Activated CD4-positive, alpha-beta memory T cell treated with anti-CD3 and anti-CD28 coated beads for 36 hours (primary cell): ENCODE measurements around the gene VPS36. TPM values are rescaled to one million over a fixed set of nuclear protein-coding genes. Genes with fewer than 3 reads are reported as not detected.

ENCODE experiments used
- CTCF ChIA-PET: fragments of 350-600 bp; sonication (Branson Sonifier 250); formaldehyde crosslinking; loops from one replicate; lab custom pipeline; 2021; ENCODE audit warnings: antibody characterized with exemption, inconsistent platforms; lab: Charles Lee
- POLR2A ChIA-PET: fragments of 350-600 bp; sonication (Branson Sonifier 250); formaldehyde crosslinking; loops from one replicate; lab custom pipeline; 2021; ENCODE audit warnings: antibody characterized with exemption; lab: Charles Lee
- DNase-seq: peaks from one replicate; pipeline ENCODE4 v3.0.0-alpha.2; 2020
- H3K27ac Mint-ChIP-seq: one replicate; pipeline ENCODE4 v1.8.0; 2021; ENCODE audit warnings: mixed read lengths
- H3K27me3 Mint-ChIP-seq: one replicate; pipeline ENCODE4 v1.8.0; 2021; ENCODE audit warnings: mixed read lengths
- H3K36me3 Mint-ChIP-seq: one replicate; pipeline ENCODE4 v1.8.0; 2021; ENCODE audit warnings: mixed read lengths
- H3K4me1 Mint-ChIP-seq: one replicate; pipeline ENCODE4 v1.8.0; 2021; ENCODE audit warnings: low read depth, mixed read lengths
- H3K4me3 Mint-ChIP-seq: one replicate; pipeline ENCODE4 v1.8.0; 2021; ENCODE audit warnings: mild to moderate bottlenecking, mixed read lengths
- H3K9me3 Mint-ChIP-seq: one replicate; pipeline ENCODE4 v1.8.0; 2021; ENCODE audit warnings: mixed read lengths
- intact Hi-C: fragments of 100-400 bp; cut with micrococcal nuclease; formaldehyde crosslinking; loops from one replicate; pipeline ENCODE4 v1.15.1; 2023
- total RNA-seq, 2 experiments: library from RNA; stranded (reverse); gene quantifications; one replicate each; pipeline ENCODE4 v1.2.3, GENCODE V29; 2021

VPS36 gene
- total RNA-seq, 2 experiments from 2014 or later, result 24.7 to 26.6 TPM

DNA sequence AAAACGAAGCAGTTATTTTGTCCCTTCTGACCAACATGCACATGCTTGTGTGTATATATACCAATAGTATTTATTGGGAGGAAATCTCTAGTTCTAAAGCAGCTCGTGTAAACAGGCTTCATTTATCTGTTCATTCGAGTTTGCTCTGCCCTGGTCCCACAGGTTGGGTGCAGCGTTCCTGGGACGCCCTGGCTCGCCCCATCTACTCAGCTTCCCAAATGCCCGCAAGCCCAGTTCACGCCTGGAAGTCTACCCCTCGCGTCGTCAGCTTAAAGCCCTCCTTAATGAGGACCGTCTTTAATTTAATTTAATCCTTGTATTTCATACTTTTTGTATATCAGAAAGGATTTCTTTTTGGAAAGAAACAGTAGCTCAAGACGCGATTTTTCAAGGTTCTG, 45.1 kb downstream of the VPS36 start:
- H3K9me3 Mint-ChIP-seq, result no peaks in the 10 kb centered on the region
- H3K4me1 Mint-ChIP-seq, result peaks cover 14% of the 10 kb centered on the region
- peaks cover 9% of the 10 kb centered on the region for H3K36me3 Mint-ChIP-seq
- H3K27me3 Mint-ChIP-seq, result peaks cover 23% of the 10 kb centered on the region
- no peak for DNase-seq
- H3K4me3 Mint-ChIP-seq, result peak overlapping the region; percentile 59
- intact Hi-C loops, result no loop called here
- no peak overlapping the region for H3K27ac Mint-ChIP-seq
- CTCF ChIA-PET, result interaction anchor here (1.2 to 1.6 kb wide), 2 partner anchors 44 to 45 kb away, joined by 4 to 8 read pairs; no protein-coding TSS in a partner anchor
- POLR2A ChIA-PET, result interaction anchor here (0.9 kb wide), 1 partner anchor 44 kb away, joined by 3 read pairs; no protein-coding TSS in a partner anchor

- no peaks in the 10 kb centered on the region for H3K9me3 Mint-ChIP-seq
- H3K4me3 Mint-ChIP-seq, result no peak overlapping the region
- DNase-seq, result no peak
- ChIA-PET CTCF (interaction anchor here (0.7 kb wide), 1 partner anchor 458 kb away, joined by 3 read pairs; no protein-coding TSS in a partner anchor), POLR2A (no interaction called here)
- H3K27me3 Mint-ChIP-seq, result peaks cover 22% of the 10 kb centered on the region
- intact Hi-C loops, result loop anchor here (5.0 kb wide), 1 partner anchor 53 kb away; the partner anchor contains the start of gene VPS36
- H3K27ac Mint-ChIP-seq, result no peak overlapping the region
- H3K4me1 Mint-ChIP-seq, result peaks cover 6% of the 10 kb centered on the region
- H3K36me3 Mint-ChIP-seq, result no peaks in the 10 kb centered on the region
Measured at GRCh38 chr13:52399708-52400107, 50.7 kb downstream of the VPS36 start.

DNA sequence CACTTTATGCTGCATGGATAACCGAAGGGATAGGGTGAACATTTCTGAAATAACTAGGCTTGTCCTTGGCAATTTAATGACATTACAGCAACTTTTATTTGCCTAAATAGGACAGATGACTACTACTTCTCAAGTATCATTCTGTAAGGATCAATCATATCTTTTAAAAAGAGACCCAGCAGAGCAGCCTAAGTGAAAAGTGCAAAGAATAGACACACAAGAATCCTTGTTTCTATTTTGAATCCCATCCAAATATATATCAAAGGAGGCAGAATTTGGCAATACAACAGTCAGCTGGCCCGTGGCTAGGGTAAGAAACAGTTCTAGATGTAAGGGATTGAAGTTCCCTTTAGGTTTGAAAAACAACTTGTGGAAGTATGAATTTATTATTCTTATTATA, 51.4 kb downstream of the VPS36 start:
- no peaks in the 10 kb centered on the region for H3K9me3 Mint-ChIP-seq

DNA sequence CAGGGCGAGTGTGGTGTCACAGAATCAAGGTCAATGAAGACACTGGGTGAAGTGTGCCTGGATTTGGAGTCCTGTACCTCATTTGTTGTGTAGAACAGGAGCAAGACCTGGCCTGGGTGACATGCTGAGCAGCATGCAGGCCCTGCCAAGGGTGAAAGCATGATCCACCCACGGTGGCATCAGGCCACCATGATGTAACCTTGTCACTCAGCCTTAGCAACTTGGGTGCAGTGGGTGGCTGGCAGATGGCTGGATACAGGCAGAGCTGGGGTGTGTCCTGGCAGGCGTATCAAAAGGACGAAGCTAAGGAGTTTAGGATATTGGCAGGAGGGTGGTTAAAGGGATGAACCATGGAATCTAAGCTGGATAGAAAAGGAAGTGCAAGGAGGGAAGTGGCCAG, 54.7 kb downstream of the VPS36 start:
- POLR2A ChIA-PET, result no interaction called here
- H3K36me3 Mint-ChIP-seq, result no peaks in the 10 kb centered on the region
- DNase-seq, result no peak
- CTCF ChIA-PET, result no interaction called here
- H3K27ac Mint-ChIP-seq, result no peak overlapping the region
- H3K27me3 Mint-ChIP-seq, result peaks cover 5% of the 10 kb centered on the region
- no peak overlapping the region for H3K4me3 Mint-ChIP-seq
- H3K9me3 Mint-ChIP-seq, result no peaks in the 10 kb centered on the region
- H3K4me1 Mint-ChIP-seq, result no peaks in the 10 kb centered on the region
- intact Hi-C loops, result no loop called here

More for the DNA sequence above, 51.4 kb downstream of the VPS36 start:
- intact Hi-C loops, result no loop called here
- no peak for DNase-seq
- POLR2A ChIA-PET, result no interaction called here
- Mint-ChIP-seq H3K27me3 (peaks cover 18% of the 10 kb centered on the region), H3K4me1 (no peaks in the 10 kb centered on the region), H3K27ac (no peak overlapping the region), H3K36me3 (no peaks in the 10 kb centered on the region), H3K4me3 (no peak overlapping the region)
- CTCF ChIA-PET, result no interaction called here

DNA sequence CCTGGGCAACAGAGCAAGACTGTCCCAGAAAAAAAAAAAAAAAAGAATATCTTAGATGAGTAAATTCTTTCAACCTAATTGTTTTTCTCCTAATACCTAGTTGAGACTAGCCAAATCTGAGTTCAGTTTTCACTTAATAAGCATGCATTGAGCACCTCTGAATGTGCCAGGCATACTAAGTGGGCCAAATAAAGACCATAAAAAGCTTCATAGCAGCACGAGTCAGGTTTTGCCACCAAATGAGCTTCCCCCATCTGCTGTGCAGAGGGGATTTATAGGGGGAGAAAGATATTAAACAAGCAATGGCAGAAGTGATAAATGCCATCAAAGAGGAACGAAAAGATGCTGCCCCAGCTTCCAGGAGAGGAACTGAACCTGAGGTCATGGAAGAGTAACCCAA, 55.8 kb downstream of the VPS36 start:
- Mint-ChIP-seq H3K27me3 (peaks cover 3% of the 10 kb centered on the region), H3K4me3 (no peak overlapping the region), H3K4me1 (no peaks in the 10 kb centered on the region), H3K27ac (no peak overlapping the region), H3K9me3 (no peaks in the 10 kb centered on the region), H3K36me3 (no peaks in the 10 kb centered on the region)
- no peak for DNase-seq
- intact Hi-C loops, result no loop called here
- CTCF ChIA-PET, result no interaction called here
- POLR2A ChIA-PET, result no interaction called here

- Mint-ChIP-seq H3K4me1 (no peaks in the 10 kb centered on the region), H3K27ac (no peak overlapping the region), H3K9me3 (no peaks in the 10 kb centered on the region), H3K27me3 (peaks cover 3% of the 10 kb centered on the region), H3K4me3 (no peak overlapping the region), H3K36me3 (no peaks in the 10 kb centered on the region)
- intact Hi-C loops, result no loop called here
- CTCF ChIA-PET, result no interaction called here
- POLR2A ChIA-PET, result no interaction called here
- no peak for DNase-seq
Measured at GRCh38 chr13:52393572-52394357, 56.7 kb downstream of the VPS36 start.

GRCh38 chr13:52387721-52388120, 62.7 kb downstream of the VPS36 start:
- intact Hi-C loops, result no loop called here
- H3K4me3 Mint-ChIP-seq, result no peak overlapping the region
- H3K27ac Mint-ChIP-seq, result no peak overlapping the region
- H3K36me3 Mint-ChIP-seq, result no peaks in the 10 kb centered on the region
- no peak for DNase-seq
- H3K4me1 Mint-ChIP-seq, result no peaks in the 10 kb centered on the region
- ChIA-PET CTCF (no interaction called here), POLR2A (no interaction called here)
- no peaks in the 10 kb centered on the region for H3K27me3 Mint-ChIP-seq
- no peaks in the 10 kb centered on the region for H3K9me3 Mint-ChIP-seq

GRCh38 chr13:52385870-52386269, 64.6 kb downstream of the VPS36 start:
- CTCF ChIA-PET, result no interaction called here
- Mint-ChIP-seq H3K27me3 (no peaks in the 10 kb centered on the region), H3K4me1 (no peaks in the 10 kb centered on the region), H3K36me3 (no peaks in the 10 kb centered on the region), H3K4me3 (no peak overlapping the region), H3K9me3 (no peaks in the 10 kb centered on the region), H3K27ac (no peak overlapping the region)
- no peak for DNase-seq
- intact Hi-C loops, result no loop called here
- POLR2A ChIA-PET, result no interaction called here

GRCh38 chr13:52383366-52383765, 67.1 kb downstream of the VPS36 start:
- Mint-ChIP-seq H3K27ac (no peak overlapping the region), H3K36me3 (peaks cover 2% of the 10 kb centered on the region), H3K9me3 (no peaks in the 10 kb centered on the region), H3K4me3 (no peak overlapping the region), H3K27me3 (no peaks in the 10 kb centered on the region), H3K4me1 (no peaks in the 10 kb centered on the region)
- no peak for DNase-seq
- CTCF ChIA-PET, result no interaction called here
- intact Hi-C loops, result no loop called here
- POLR2A ChIA-PET, result no interaction called here

DNA sequence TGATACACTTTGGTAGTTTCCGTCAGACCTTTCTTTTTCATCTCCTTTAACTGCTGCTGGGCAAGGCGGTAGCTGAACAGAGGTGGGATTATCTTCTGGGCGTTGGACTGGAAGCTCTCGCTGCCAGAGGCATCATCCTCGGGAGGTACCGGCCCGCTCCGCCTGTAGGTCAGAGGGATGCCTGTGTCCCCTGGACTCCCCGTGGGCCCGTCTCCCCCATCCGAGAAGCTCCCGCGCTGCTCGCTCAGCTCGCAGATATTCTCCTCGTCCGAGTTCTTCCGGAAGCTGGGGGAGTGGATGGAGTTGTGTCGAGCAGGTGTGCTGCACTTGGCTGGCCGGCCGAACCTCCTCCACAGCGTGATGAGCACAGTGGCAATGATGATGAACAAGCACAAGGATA, 72.1 kb downstream of the VPS36 start:
- DNase-seq, result no peak
- Mint-ChIP-seq H3K36me3 (peaks cover 2% of the 10 kb centered on the region), H3K27ac (no peak overlapping the region), H3K27me3 (no peaks in the 10 kb centered on the region), H3K4me1 (no peaks in the 10 kb centered on the region), H3K9me3 (no peaks in the 10 kb centered on the region), H3K4me3 (no peak overlapping the region)
- ChIA-PET CTCF (no interaction called here), POLR2A (no interaction called here)
- intact Hi-C loops, result no loop called here

DNA sequence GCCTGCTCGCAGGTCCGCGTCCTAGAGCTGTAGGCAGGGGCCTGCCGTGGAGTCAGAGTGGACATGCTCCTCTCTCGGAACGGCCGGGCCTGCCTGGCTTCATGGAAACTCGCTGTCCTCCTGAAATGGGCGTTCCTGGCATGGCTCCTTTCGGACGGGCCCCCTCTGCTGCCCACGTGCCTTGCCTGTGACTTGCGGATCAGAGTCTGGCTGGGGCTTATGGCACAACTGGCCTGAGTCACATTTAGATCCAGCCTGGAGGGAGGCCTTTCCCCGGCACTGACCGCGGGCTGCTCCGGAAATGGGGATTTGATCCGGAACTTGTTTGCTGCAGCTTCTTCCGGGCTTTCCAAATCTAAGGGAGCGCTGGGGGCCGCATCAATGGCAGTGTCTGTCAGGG, 72.5 kb downstream of the VPS36 start:
- Mint-ChIP-seq H3K27ac (no peak overlapping the region), H3K4me1 (no peaks in the 10 kb centered on the region), H3K9me3 (no peaks in the 10 kb centered on the region), H3K4me3 (no peak overlapping the region), H3K36me3 (peaks cover 2% of the 10 kb centered on the region), H3K27me3 (no peaks in the 10 kb centered on the region)
- ChIA-PET CTCF (no interaction called here), POLR2A (no interaction called here)
- intact Hi-C loops, result no loop called here
- DNase-seq, result no peak

GRCh38 chr13:52374873-52375411, 75.5 kb downstream of the VPS36 start:
- Mint-ChIP-seq H3K36me3 (peaks cover 2% of the 10 kb centered on the region), H3K27ac (no peak overlapping the region), H3K9me3 (no peaks in the 10 kb centered on the region), H3K4me1 (no peaks in the 10 kb centered on the region), H3K27me3 (no peaks in the 10 kb centered on the region), H3K4me3 (no peak overlapping the region)
- ChIA-PET POLR2A (no interaction called here), CTCF (no interaction called here)
- intact Hi-C loops, result no loop called here
- no peak for DNase-seq

DNA sequence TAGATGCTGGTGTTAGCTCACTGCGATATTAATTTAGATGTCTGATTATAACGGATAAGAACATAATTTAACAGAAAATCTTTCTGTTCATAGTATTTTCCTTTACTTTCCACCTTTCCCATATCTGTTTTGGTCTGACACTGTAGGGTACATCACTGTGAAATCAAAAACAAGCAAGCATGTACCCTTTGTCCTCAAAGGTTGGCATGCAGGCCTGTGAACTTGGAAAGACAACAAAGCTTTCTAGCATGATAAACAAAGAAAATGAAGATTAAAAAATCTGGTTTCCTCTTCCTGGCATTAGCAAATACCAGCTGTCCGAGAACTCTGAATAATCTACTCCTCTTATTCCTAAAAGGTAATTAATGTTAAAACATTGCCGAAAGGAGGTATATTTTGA, 76.0 kb downstream of the VPS36 start:
- Mint-ChIP-seq H3K27ac (no peak overlapping the region), H3K9me3 (no peaks in the 10 kb centered on the region), H3K27me3 (no peaks in the 10 kb centered on the region), H3K4me1 (no peaks in the 10 kb centered on the region), H3K36me3 (peaks cover 2% of the 10 kb centered on the region), H3K4me3 (no peak overlapping the region)
- intact Hi-C loops, result no loop called here
- no peak for DNase-seq
- POLR2A ChIA-PET, result no interaction called here
- CTCF ChIA-PET, result no interaction called here
